Measurements from ENCODE around the gene POLE. TPM values are rescaled to one million over a fixed set of nuclear protein-coding genes. Genes with fewer than 3 reads are reported as not detected.

POLE gene
- total RNA-seq, 1 donor from 2014 or later = 10.5 TPM

DNA sequence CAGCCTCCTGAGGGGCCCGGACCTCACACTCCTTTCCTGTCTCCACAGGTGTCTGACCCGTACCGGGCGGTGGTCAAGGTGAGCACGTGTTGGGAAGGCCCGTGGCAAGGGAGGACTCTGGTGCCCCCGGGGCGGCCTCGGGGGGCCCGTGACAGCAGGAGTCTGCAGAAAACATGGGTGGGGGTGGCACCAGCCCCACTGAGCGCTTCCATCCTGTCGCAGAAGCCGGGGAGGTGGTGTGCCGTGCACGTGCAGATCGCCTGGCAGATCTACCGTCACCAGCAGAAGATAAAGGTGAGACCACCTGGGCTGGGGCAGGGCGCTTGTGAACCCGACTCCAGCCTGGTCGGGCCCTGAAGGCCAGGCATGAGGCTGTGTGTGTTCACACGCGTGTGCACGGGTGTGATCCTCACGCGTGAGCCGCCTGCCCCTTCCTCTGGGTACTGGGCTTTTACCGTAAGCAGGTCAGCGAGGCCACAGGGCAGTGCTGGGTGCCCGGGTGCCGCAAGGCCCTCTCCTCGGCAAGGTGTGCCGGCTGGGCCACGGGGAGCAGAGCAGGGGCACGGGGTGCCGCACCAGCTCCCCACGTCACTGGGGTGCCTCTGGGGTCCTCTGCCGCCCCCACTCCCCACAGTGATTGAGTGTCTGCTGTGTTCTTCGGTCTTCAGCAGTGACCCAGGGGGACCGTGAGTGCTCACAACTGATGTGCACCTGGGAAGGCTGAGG, 112.7 kb downstream of the POLE start:
- FAIRE-seq (no peak), DNase-seq (ENCODE audit: low read depth) (no peak)
- H3K36me3 ChIP-seq (ENCODE audit: control insufficient read depth, insufficient read depth, low read length) = peaks cover 26% of the 10 kb centered on the region
- no peak overlapping the region for H3K4me3 ChIP-seq (ENCODE audit: low read depth, low read length)
- TF ChIP-seq, protein P1, sequence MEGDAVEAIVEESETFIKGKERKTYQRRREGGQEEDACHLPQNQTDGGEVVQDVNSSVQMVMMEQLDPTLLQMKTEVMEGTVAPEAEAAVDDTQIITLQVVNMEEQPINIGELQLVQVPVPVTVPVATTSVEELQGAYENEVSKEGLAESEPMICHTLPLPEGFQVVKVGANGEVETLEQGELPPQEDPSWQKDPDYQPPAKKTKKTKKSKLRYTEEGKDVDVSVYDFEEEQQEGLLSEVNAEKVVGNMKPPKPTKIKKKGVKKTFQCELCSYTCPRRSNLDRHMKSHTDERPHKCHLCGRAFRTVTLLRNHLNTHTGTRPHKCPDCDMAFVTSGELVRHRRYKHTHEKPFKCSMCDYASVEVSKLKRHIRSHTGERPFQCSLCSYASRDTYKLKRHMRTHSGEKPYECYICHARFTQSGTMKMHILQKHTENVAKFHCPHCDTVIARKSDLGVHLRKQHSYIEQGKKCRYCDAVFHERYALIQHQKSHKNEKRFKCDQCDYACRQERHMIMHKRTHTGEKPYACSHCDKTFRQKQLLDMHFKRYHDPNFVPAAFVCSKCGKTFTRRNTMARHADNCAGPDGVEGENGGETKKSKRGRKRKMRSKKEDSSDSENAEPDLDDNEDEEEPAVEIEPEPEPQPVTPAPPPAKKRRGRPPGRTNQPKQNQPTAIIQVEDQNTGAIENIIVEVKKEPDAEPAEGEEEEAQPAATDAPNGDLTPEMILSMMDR (IDR thresholded peaks at IDR 0.05; ENCODE audit: insufficient read depth, low read length, severe bottlenecking) = no peak
- H3K27me3 ChIP-seq (ENCODE audit: control insufficient read depth, insufficient read depth, low read length) = no peaks in the 10 kb centered on the region

Other genes with a start within 250 kb of the POLE start
- gene FBRSL1, start 197.2 kb downstream of the POLE start, total RNA-seq = 3.2 and 17.1 TPM in 2 replicates
- not detected in 2 replicates for gene LRCOL1, start 76.8 kb downstream of the POLE start, total RNA-seq
- gene P2RX2, start 68.6 kb downstream of the POLE start, total RNA-seq = not detected in 2 replicates
- gene PXMP2, start 245 bp upstream of the POLE start, total RNA-seq = 12.9 and 15.1 TPM in 2 replicates
- 55.0 and 80.3 TPM in 2 replicates for gene PGAM5, start 23.5 kb upstream of the POLE start, total RNA-seq
- 71.6 and 82.7 TPM in 2 replicates for gene ANKLE2, start 74.5 kb upstream of the POLE start, total RNA-seq
- gene GOLGA3, start 141.5 kb upstream of the POLE start, total RNA-seq = 102 and 134 TPM in 2 replicates
- 33.4 and 43.4 TPM in 2 replicates for gene CHFR, start 200.3 kb upstream of the POLE start, total RNA-seq

All from bronchial epithelial cell (primary cell).